ENCODE measurements around the gene CTDSPL.

CTDSPL gene

GRCh38 chr3:37921025-37921424, 59.3 kb downstream of the CTDSPL start:
- no peak for DNase-seq

- DNase-seq, result peak; percentile 68
Observed at GRCh38 chr3:37922721-37923568, 61.3 kb downstream of the CTDSPL start.

- no peak for DNase-seq
Observed at GRCh38 chr3:37923569-37924040, 61.9 kb downstream of the CTDSPL start.

- no peak for DNase-seq
Observed at GRCh38 chr3:37924453-37924852, 62.8 kb downstream of the CTDSPL start.

- no peak for DNase-seq
Observed at GRCh38 chr3:37925157-37925556, 63.5 kb downstream of the CTDSPL start.

- no peak for DNase-seq
Observed at GRCh38 chr3:37926611-37927010, 64.9 kb downstream of the CTDSPL start.

- no peak for DNase-seq
Observed at GRCh38 chr3:37930495-37930894, 68.8 kb downstream of the CTDSPL start.

- no peak for DNase-seq
Observed at GRCh38 chr3:37932505-37932904, 70.8 kb downstream of the CTDSPL start.

GRCh38 chr3:37934631-37935289, 73.1 kb downstream of the CTDSPL start:
- no peak for DNase-seq

GRCh38 chr3:37935290-37935668, 73.6 kb downstream of the CTDSPL start:
- no peak for DNase-seq

GRCh38 chr3:37935756-37936666, 74.3 kb downstream of the CTDSPL start:
- DNase-seq, result peak; percentile 95

- DNase-seq, result no peak
Observed at GRCh38 chr3:37937156-37937555, 75.5 kb downstream of the CTDSPL start.

GRCh38 chr3:37938011-37938410, 76.3 kb downstream of the CTDSPL start:
- DNase-seq, result no peak

- no peak for DNase-seq
Observed at GRCh38 chr3:37940242-37940908, 78.7 kb downstream of the CTDSPL start.

- no peak for DNase-seq
Observed at GRCh38 chr3:37941608-37942508, 80.2 kb downstream of the CTDSPL start.

GRCh38 chr3:37942646-37943045, 81.0 kb downstream of the CTDSPL start:
- DNase-seq, result no peak

GRCh38 chr3:37943126-37943525, 81.4 kb downstream of the CTDSPL start:
- no peak for DNase-seq

- no peak for DNase-seq
Observed at GRCh38 chr3:37943631-37944314, 82.1 kb downstream of the CTDSPL start.

- DNase-seq, result no peak
Observed at GRCh38 chr3:37944391-37944842, 82.7 kb downstream of the CTDSPL start.

- DNase-seq, result peak; percentile 93
Observed at GRCh38 chr3:37945156-37945806, 83.6 kb downstream of the CTDSPL start.
